GM23338 (cell line): ENCODE results near the gene UBLCP1. TPM values are rescaled to one million over a fixed set of nuclear protein-coding genes. Genes with fewer than 3 reads are reported as not detected.

Source experiments
- ATAC-seq: fragments of 200-7000 bp; cut with Tn5 transposase; 3 replicates; pipeline ENCODE4 v1.9.1; 2020
- DNase-seq: peaks from one replicate; pipeline ENCODE4 v3.0.0-alpha.2; 2015; ENCODE audit warnings: low spot score
- H2AFZ ChIP-seq: fragments of 200-600 bp; sonication (generic); 2 replicates; pipeline ENCODE4 v1.8.0; 2016; ENCODE audit warnings: antibody characterized with exemption, mild to moderate bottlenecking, moderate library complexity
- H3F3A ChIP-seq: fragments of 200-600 bp; sonication (generic); replicated peaks from 2 replicates; pipeline ENCODE4 v1.8.0; 2017; ENCODE audit warnings: antibody characterized with exemption, mixed run types, low read depth
- H3K27ac ChIP-seq: fragments of 200-600 bp; sonication (generic); 2 replicates; pipeline ENCODE4 v1.6.1; 2016; ENCODE audit warnings: low read depth
- H3K27me3 ChIP-seq: fragments of 200-600 bp; sonication (generic); 2 replicates; pipeline ENCODE4 v1.8.0; 2016; ENCODE audit warnings: mild to moderate bottlenecking, mixed run types, moderate library complexity; ENCODE audit not compliant: insufficient read depth
- H3K36me3 ChIP-seq: fragments of 200-600 bp; sonication (generic); 2 replicates; pipeline ENCODE4 v1.8.0; 2016; ENCODE audit warnings: mild to moderate bottlenecking; ENCODE audit not compliant: insufficient read depth
- H3K4me1 ChIP-seq: fragments of 200-600 bp; sonication (generic); 2 replicates; pipeline ENCODE4 v1.8.0; 2016; ENCODE audit warnings: mild to moderate bottlenecking, moderate library complexity; ENCODE audit not compliant: insufficient read depth
- H3K4me2 ChIP-seq: fragments of 200-600 bp; sonication (generic); 2 replicates; pipeline ENCODE4 v1.7.1; 2017; ENCODE audit warnings: mixed run types
- H3K4me3 ChIP-seq: fragments of 200-600 bp; sonication (generic); 2 replicates; pipeline ENCODE4 v1.6.1; 2016; ENCODE audit warnings: mixed run types
- H3K79me2 ChIP-seq: fragments of 200-600 bp; sonication (generic); replicated peaks from 2 replicates; pipeline ENCODE4 v1.8.0; 2017; ENCODE audit warnings: mild to moderate bottlenecking; ENCODE audit not compliant: insufficient read depth
- H3K9me2 ChIP-seq: fragments of 200-600 bp; sonication (generic); 2 replicates; pipeline ENCODE4 v1.8.0; 2017; ENCODE audit not compliant: insufficient read depth
- H4K20me1 ChIP-seq: fragments of 200-600 bp; sonication (generic); replicated peaks from 2 replicates; pipeline ENCODE4 v1.8.0; 2017; ENCODE audit warnings: mild to moderate bottlenecking; ENCODE audit not compliant: insufficient read depth
- H3K27ac Mint-ChIP-seq: 2 replicates; pipeline ENCODE4 v1.8.0; 2020; ENCODE audit warnings: inconsistent platforms, mild to moderate bottlenecking, moderate library complexity, mixed read lengths
- H3K27me3 Mint-ChIP-seq: 3 replicates; pipeline ENCODE4 v1.8.0; 2022; ENCODE audit warnings: low read depth, mild to moderate bottlenecking, moderate library complexity, mixed read lengths, inconsistent platforms; ENCODE audit not compliant: insufficient read depth, poor library complexity
- H3K36me3 Mint-ChIP-seq: 3 replicates; pipeline ENCODE4 v1.8.0; 2021; ENCODE audit warnings: low read depth, mild to moderate bottlenecking, inconsistent platforms, moderate library complexity, mixed read lengths
- H3K4me1 Mint-ChIP-seq: 3 replicates; pipeline ENCODE4 v1.8.0; 2020; ENCODE audit warnings: mild to moderate bottlenecking, inconsistent platforms, mixed read lengths
- H3K4me3 Mint-ChIP-seq: 3 replicates; pipeline ENCODE4 v1.8.0; 2021; ENCODE audit warnings: moderate library complexity, mild to moderate bottlenecking, inconsistent platforms, mixed read lengths
- H3K9me3 Mint-ChIP-seq: 3 replicates; pipeline ENCODE4 v1.8.0; 2020; ENCODE audit warnings: moderate library complexity, mild to moderate bottlenecking, inconsistent platforms, mixed read lengths
- CTCF ChIP-seq, 2 experiments: fragments of 200-600 bp in 1 of 2; sonication (generic) in 1 of 2; conservative IDR thresholded peaks; 2 replicates each; pipeline versions ENCODE4 v1.5.1 to v1.6.1; 2016 to 2017; ENCODE audit warnings: antibody characterized with exemption in 2 of 2, low read depth in 2 of 2, mild to moderate bottlenecking in 2 of 2, moderate library complexity in 1 of 2
- JUNB ChIP-seq: IDR thresholded peaks from one replicate; pipeline ENCODE4 v1.6.1; 2016; ENCODE audit warnings: antibody characterized with exemption; ENCODE audit not compliant: unreplicated experiment
- NANOG ChIP-seq: IDR thresholded peaks from 2 replicates; pipeline ENCODE4 v1.6.1; 2016; ENCODE audit warnings: antibody characterized with exemption, borderline replicate concordance
- ZNF114 ChIP-seq: fragments of 250-450 bp; sonication (Bioruptor Pico); IDR thresholded peaks from 2 replicates; pipeline ENCODE4 v1.5.0; 2020; ENCODE audit warnings: mild to moderate bottlenecking, moderate library complexity
- ZNF331 ChIP-seq: fragments of 250-450 bp; sonication (Bioruptor Pico); IDR thresholded peaks from 2 replicates; pipeline ENCODE4 v1.5.0; 2020; ENCODE audit warnings: low read depth, mild to moderate bottlenecking, moderate library complexity
- ZNF462 ChIP-seq: fragments of 250-450 bp; sonication (Bioruptor Pico); IDR thresholded peaks from 2 replicates; pipeline ENCODE4 v1.5.0; 2020; ENCODE audit warnings: mild to moderate bottlenecking, moderate library complexity
- polyA plus RNA-seq: library from polyadenylated mRNA; unstranded; fragments of >200 nt; fragmentation: Nextera tagmentation; extraction: Ambion mirVana; gene quantifications from 2 replicates; pipeline ENCODE4 v1.2.1, GENCODE V29; 2016
- total RNA-seq: library from RNA; depleted of rRNA; stranded (reverse); fragments of >200 nt; shearing (Covaris generic); gene quantifications from 2 replicates; pipeline ENCODE4 v1.2.3, GENCODE V29; 2014

The UBLCP1 gene
- total and polyA plus RNA-seq, 2 experiments from 2014 or later, result 45.0 to 56.1 TPM

- no peak for TF ChIP-seq ZNF462 (CRISPR knock-in tag)
- TF ChIP-seq NANOG, result no peak
- no peak for TF ChIP-seq JUNB
- TF ChIP-seq ZNF331 (CRISPR knock-in tag), result no peak
Measured at GRCh38 chr5:159290741-159291140, 27.7 kb downstream of the UBLCP1 start (continued).

GRCh38 chr5:159294921-159295320, 31.8 kb downstream of the UBLCP1 start:
- Mint-ChIP-seq H3K4me1 (no peaks in the 10 kb centered on the region), H3K36me3 (peaks cover 18% of the 10 kb centered on the region; the same call in 2 of the 3 replicates), H3K9me3 (peaks cover 35% of the 10 kb centered on the region), H3K27ac (no peak overlapping the region), H3K4me3 (no peak overlapping the region), H3K27me3 (peaks cover 4% of the 10 kb centered on the region)
- H2AFZ ChIP-seq, result no peak overlapping the region
- H3K36me3 ChIP-seq, result no peaks in the 10 kb centered on the region
- no peak overlapping the region for H3K27ac ChIP-seq
- no peak overlapping the region for H3K4me2 ChIP-seq
- DNase-seq (no peak), ATAC-seq (no peak)
- no peaks in the 10 kb centered on the region for H3K79me2 ChIP-seq
- H3K4me1 ChIP-seq, result no peaks in the 10 kb centered on the region
- H3F3A ChIP-seq, result no peaks in the 10 kb centered on the region
- H4K20me1 ChIP-seq, result no peaks in the 10 kb centered on the region
- H3K27me3 ChIP-seq, result no peaks in the 10 kb centered on the region
- H3K4me3 ChIP-seq, result no peak overlapping the region
- H3K9me2 ChIP-seq, result no peaks in the 10 kb centered on the region; the same call in 1 of the 2 replicates
- no peak for TF ChIP-seq NANOG
- no peak for TF ChIP-seq ZNF462 (CRISPR knock-in tag)
- no peak for TF ChIP-seq JUNB
- no peak for TF ChIP-seq ZNF331 (CRISPR knock-in tag)
- TF ChIP-seq CTCF (conservative IDR thresholded peaks at IDR 0.05; ENCODE audit: low read depth in 2 of 2), result no peak
- no peak for TF ChIP-seq ZNF114 (CRISPR knock-in tag)
